ENCODE measurements around the gene TBC1D1.

Gene TBC1D1

DNA sequence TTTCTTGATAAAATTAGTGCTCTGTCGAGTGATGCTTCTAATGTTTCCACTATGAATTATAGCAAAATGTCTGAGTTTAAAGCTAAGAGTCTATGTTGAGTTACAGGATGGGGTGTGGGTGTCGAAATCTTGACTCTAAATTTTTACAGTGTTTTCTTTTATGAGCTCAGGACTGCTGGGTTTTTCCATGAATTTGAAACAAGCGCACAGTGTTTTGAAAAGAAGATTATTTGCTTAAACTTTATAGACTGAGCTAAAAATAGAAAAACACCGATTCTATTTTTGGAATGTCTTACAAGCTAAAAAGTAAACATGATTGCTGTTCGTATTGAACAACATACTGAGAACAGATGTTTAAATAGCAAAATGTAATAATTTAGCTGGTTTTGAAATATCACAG lies 76.9 kb downstream of the TBC1D1 start:
- Histone ChIP-seq H3K4me1 (ENCODE audit: control insufficient read depth, low read length) (peaks cover 41% of the 10 kb centered on the region), H4K20me1 (ENCODE audit: control insufficient read depth, insufficient read depth, low read depth, low read length) (no peaks in the 10 kb centered on the region), H3K27ac (ENCODE audit: low read depth, low read length) (0 out of 2 replicates have a peak overlapping the region, but pooled peaks have one; percentile 13), H3K4me2 (ENCODE audit: low read length) (peak overlapping the region; percentile 33), H3K4me3 (ENCODE audit: low read length) (peak overlapping the region; percentile 23), H3F3A (ENCODE audit: control insufficient read depth, insufficient read depth) (no peaks in the 10 kb centered on the region), H3K79me2 (ENCODE audit: control insufficient read depth, low read length) (no peaks in the 10 kb centered on the region), H3K9me2 (replicated peaks; ENCODE audit: control insufficient read depth, low read length) (no peaks in the 10 kb centered on the region), H3K9me3 (ENCODE audit: control insufficient read depth, insufficient read depth, low read length) (no peaks in the 10 kb centered on the region), H3K36me3 (ENCODE audit: control insufficient read depth, low read length) (no peaks in the 10 kb centered on the region), H3K27me3 (ENCODE audit: control insufficient read depth, low read length) (no peaks in the 10 kb centered on the region)
- TF ChIP-seq, protein P1, sequence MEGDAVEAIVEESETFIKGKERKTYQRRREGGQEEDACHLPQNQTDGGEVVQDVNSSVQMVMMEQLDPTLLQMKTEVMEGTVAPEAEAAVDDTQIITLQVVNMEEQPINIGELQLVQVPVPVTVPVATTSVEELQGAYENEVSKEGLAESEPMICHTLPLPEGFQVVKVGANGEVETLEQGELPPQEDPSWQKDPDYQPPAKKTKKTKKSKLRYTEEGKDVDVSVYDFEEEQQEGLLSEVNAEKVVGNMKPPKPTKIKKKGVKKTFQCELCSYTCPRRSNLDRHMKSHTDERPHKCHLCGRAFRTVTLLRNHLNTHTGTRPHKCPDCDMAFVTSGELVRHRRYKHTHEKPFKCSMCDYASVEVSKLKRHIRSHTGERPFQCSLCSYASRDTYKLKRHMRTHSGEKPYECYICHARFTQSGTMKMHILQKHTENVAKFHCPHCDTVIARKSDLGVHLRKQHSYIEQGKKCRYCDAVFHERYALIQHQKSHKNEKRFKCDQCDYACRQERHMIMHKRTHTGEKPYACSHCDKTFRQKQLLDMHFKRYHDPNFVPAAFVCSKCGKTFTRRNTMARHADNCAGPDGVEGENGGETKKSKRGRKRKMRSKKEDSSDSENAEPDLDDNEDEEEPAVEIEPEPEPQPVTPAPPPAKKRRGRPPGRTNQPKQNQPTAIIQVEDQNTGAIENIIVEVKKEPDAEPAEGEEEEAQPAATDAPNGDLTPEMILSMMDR (IDR thresholded peaks at IDR 0.05; ENCODE audit: low read depth, low read length, poor library complexity, severe bottlenecking) = no peak
- no peak for TF ChIP-seq EZH2phosphoT487 (IDR thresholded peaks at IDR 0.05; ENCODE audit: borderline replicate concordance, low read length)

DNA sequence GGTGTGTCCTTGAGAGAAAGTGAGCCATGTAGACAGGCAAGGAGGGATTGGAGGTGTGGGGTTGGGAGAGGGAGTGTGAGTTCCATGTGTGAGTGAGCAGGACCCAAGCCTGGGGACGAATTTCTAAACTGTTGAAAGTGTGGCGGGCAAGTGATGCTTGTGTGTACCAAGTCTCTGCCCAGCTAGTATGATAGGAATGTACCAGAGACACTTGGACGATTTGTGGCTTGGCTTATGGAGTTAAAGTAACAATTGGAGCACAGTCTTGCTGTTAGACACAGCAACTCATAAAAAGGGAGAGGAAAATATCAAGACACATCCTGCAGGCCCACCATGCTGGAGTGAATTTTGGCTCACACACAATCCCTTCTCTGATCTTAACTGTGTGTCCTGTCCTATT lies 77.9 kb downstream of the TBC1D1 start:
- Histone ChIP-seq H3K27ac (ENCODE audit: low read depth, low read length) (no peak overlapping the region), H3K9me2 (replicated peaks; ENCODE audit: control insufficient read depth, low read length) (no peaks in the 10 kb centered on the region)
- TF ChIP-seq EZH2phosphoT487 (IDR thresholded peaks at IDR 0.05; ENCODE audit: borderline replicate concordance, low read length) = no peak
- TF ChIP-seq, protein P1 (IDR thresholded peaks at IDR 0.05; ENCODE audit: low read depth, low read length, poor library complexity, severe bottlenecking) = no peak

DNA sequence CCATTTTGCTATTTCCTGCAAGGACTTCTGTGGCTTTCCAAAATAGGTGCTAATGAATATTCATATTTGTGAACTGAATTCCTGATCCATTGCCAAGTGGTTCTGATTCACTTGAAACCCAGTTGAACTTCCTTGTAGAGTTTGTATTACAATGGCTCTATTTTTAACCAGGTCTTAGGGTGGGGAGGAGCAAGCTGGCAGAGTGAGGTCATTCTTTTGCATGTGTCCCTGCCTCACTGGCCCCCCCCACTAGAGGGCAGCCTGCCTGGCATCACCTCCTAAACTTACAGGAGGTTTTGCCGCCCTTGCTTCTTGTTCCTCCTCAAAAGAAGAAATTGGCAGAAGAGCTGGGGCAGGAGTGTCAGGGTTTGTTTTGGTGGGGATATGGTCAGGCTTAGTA lies 79.8 kb downstream of the TBC1D1 start:
- no peaks in the 10 kb centered on the region for H3K27me3 ChIP-seq (ENCODE audit: control insufficient read depth, low read length)
- TF ChIP-seq, protein P1 (IDR thresholded peaks at IDR 0.05; ENCODE audit: low read depth, low read length, poor library complexity, severe bottlenecking) = peak; percentile 89
- TF ChIP-seq EZH2phosphoT487 (IDR thresholded peaks at IDR 0.05; ENCODE audit: borderline replicate concordance, low read length) = no peak
- H3K9me2 ChIP-seq (replicated peaks; ENCODE audit: control insufficient read depth, low read length) = no peaks in the 10 kb centered on the region
- no peaks in the 10 kb centered on the region for H3K9me3 ChIP-seq (ENCODE audit: control insufficient read depth, insufficient read depth, low read length)
- H3K4me1 ChIP-seq (ENCODE audit: control insufficient read depth, low read length) = peaks cover 25% of the 10 kb centered on the region
- H3K36me3 ChIP-seq (ENCODE audit: control insufficient read depth, low read length) = no peaks in the 10 kb centered on the region
- H4K20me1 ChIP-seq (ENCODE audit: control insufficient read depth, insufficient read depth, low read depth, low read length) = no peaks in the 10 kb centered on the region
- no peaks in the 10 kb centered on the region for H3F3A ChIP-seq (ENCODE audit: control insufficient read depth, insufficient read depth)
- H3K79me2 ChIP-seq (ENCODE audit: control insufficient read depth, low read length) = no peaks in the 10 kb centered on the region
- peak overlapping the region; percentile 20; the same call in 1 of the 2 replicates for H3K4me3 ChIP-seq (ENCODE audit: low read length)
- H3K4me2 ChIP-seq (ENCODE audit: low read length) = peak overlapping the region; percentile 25; the same call in 1 of the 2 replicates
- H3K27ac ChIP-seq (ENCODE audit: low read depth, low read length) = no peak overlapping the region

More for the DNA sequence above, 77.9 kb downstream of the TBC1D1 start:
- Histone ChIP-seq H4K20me1 (ENCODE audit: control insufficient read depth, insufficient read depth, low read depth, low read length) (no peaks in the 10 kb centered on the region), H3K4me2 (ENCODE audit: low read length) (no peak overlapping the region), H3K4me1 (ENCODE audit: control insufficient read depth, low read length) (peaks cover 41% of the 10 kb centered on the region), H3F3A (ENCODE audit: control insufficient read depth, insufficient read depth) (no peaks in the 10 kb centered on the region), H3K4me3 (ENCODE audit: low read length) (no peak overlapping the region), H3K79me2 (ENCODE audit: control insufficient read depth, low read length) (no peaks in the 10 kb centered on the region), H3K36me3 (ENCODE audit: control insufficient read depth, low read length) (no peaks in the 10 kb centered on the region), H3K27me3 (ENCODE audit: control insufficient read depth, low read length) (no peaks in the 10 kb centered on the region), H3K9me3 (ENCODE audit: control insufficient read depth, insufficient read depth, low read length) (no peaks in the 10 kb centered on the region)

Data from DOHH2 (cell line).